IMR-90 (cell line): ENCODE results near the gene MARCHF6. TPM values are rescaled to one million over a fixed set of nuclear protein-coding genes. Genes with fewer than 3 reads are reported as not detected.

Experiments used
- ATAC-seq: fragments of 200-7000 bp; cut with Tn5 transposase; 2 replicates; pipeline ENCODE4 v1.9.1; 2020; ENCODE audit warnings: low read depth, mild to moderate bottlenecking, moderate library complexity
- BruUV-seq: library from RNA; stranded (reverse); fragments of 400-500 nt; replicated peaks from 2 replicates; lab custom pipeline; 2021; lab: Mats Ljungman, UMichigan
- CTCF ChIA-PET: fragments of 300-600 bp; formaldehyde crosslinking; extraction: SDS; loops from one replicate; lab custom pipeline; 2021; ENCODE audit warnings: antibody characterized with exemption; lab: Yijun Ruan, JAX
- POLR2A ChIA-PET: fragments of 300-600 bp; sonication (Branson Sonifier 250); formaldehyde crosslinking; loops from one replicate; lab custom pipeline; 2022; ENCODE audit warnings: antibody characterized with exemption; ENCODE audit not compliant: unreplicated experiment; lab: Charles Lee
- DNase-seq: peaks from one replicate; pipeline ENCODE4 v3.0.0; 2013
- H2AFZ ChIP-seq: replicated peaks from 2 replicates; pipeline ENCODE3; 2013; ENCODE audit warnings: low read length, mild to moderate bottlenecking; ENCODE audit not compliant: poor library complexity
- H2AK5ac ChIP-seq: 2 replicates; pipeline ENCODE4 v1.6.1; 2013; ENCODE audit warnings: low read depth, low read length, inconsistent platforms
- H2AK9ac ChIP-seq: replicated peaks from 2 replicates; pipeline ENCODE3; 2013; ENCODE audit warnings: mild to moderate bottlenecking, low read depth, low read length, moderate library complexity; ENCODE audit not compliant: poor library complexity
- H2BK120ac ChIP-seq: 2 replicates; pipeline ENCODE4 v1.6.1; 2013; ENCODE audit warnings: low read depth, low read length, inconsistent platforms
- H2BK15ac ChIP-seq: 3 replicates; pipeline ENCODE4 v1.6.1; 2013; ENCODE audit warnings: low read depth, low read length, inconsistent platforms
- H2BK20ac ChIP-seq: 2 replicates; pipeline ENCODE4 v1.6.1; 2013; ENCODE audit warnings: low read depth, mild to moderate bottlenecking, inconsistent platforms, low read length, moderate library complexity
- H2BK5ac ChIP-seq: 2 replicates; pipeline ENCODE4 v1.6.1; 2013; ENCODE audit warnings: mild to moderate bottlenecking, low read depth, low read length, inconsistent platforms; ENCODE audit not compliant: poor library complexity, severe bottlenecking
- H3K14ac ChIP-seq: replicated peaks from 2 replicates; pipeline ENCODE4 v1.6.1; 2013; ENCODE audit warnings: low read depth, low read length, inconsistent platforms
- H3K18ac ChIP-seq: 2 replicates; pipeline ENCODE4 v1.6.1; 2013; ENCODE audit warnings: low read depth, low read length, control low read depth
- H3K23ac ChIP-seq: 2 replicates; pipeline ENCODE4 v1.6.1; 2013; ENCODE audit warnings: low read depth, low read length, inconsistent platforms
- H3K27ac ChIP-seq: 2 replicates; pipeline ENCODE4 v1.5.1; 2013; ENCODE audit warnings: mild to moderate bottlenecking, control low read depth, low read length; ENCODE audit not compliant: insufficient read depth
- H3K27me3 ChIP-seq: 2 replicates; pipeline ENCODE4 v1.6.1; 2013; ENCODE audit warnings: low read length; ENCODE audit not compliant: control insufficient read depth, insufficient read depth
- H3K36me3 ChIP-seq: 2 replicates; pipeline ENCODE4 v1.6.1; 2013; ENCODE audit warnings: low read length, mixed read lengths; ENCODE audit not compliant: control insufficient read depth, insufficient read depth
- H3K4ac ChIP-seq: 2 replicates; pipeline ENCODE4 v1.6.1; 2013; ENCODE audit warnings: low read depth, low read length, inconsistent platforms
- H3K4me1 ChIP-seq: 2 replicates; pipeline ENCODE4 v1.6.1; 2013; ENCODE audit warnings: low read length, mixed read lengths; ENCODE audit not compliant: control insufficient read depth, insufficient read depth
- H3K4me2 ChIP-seq: 2 replicates; pipeline ENCODE4 v1.6.1; 2013; ENCODE audit warnings: low read depth, mild to moderate bottlenecking, control low read depth, low read length, moderate library complexity
- H3K4me3 ChIP-seq: 2 replicates; pipeline ENCODE4 v1.5.1; 2013; ENCODE audit warnings: low read depth, mild to moderate bottlenecking, control low read depth, low read length, moderate library complexity; ENCODE audit not compliant: insufficient read depth
- H3K56ac ChIP-seq: 2 replicates; pipeline ENCODE4 v1.6.1; 2013; ENCODE audit warnings: low read length, inconsistent platforms; ENCODE audit not compliant: insufficient read depth; ENCODE audit errors: extremely low read depth
- H3K79me1 ChIP-seq, 2 experiments: 2 replicates each; pipeline ENCODE4 v1.6.1; 2013; ENCODE audit warnings: low read length in 2 of 2, inconsistent platforms in 1 of 2, low read depth in 1 of 2
- H3K9ac ChIP-seq: 2 replicates; pipeline ENCODE4 v1.6.1; 2013; ENCODE audit warnings: low read depth, low read length, control low read depth
- H3K9me1 ChIP-seq: 2 replicates; pipeline ENCODE4 v1.6.1; 2013; ENCODE audit warnings: low read length, inconsistent platforms; ENCODE audit not compliant: insufficient read depth
- H3K9me3 ChIP-seq: 2 replicates; pipeline ENCODE4 v1.6.1; 2013; ENCODE audit warnings: low read length; ENCODE audit not compliant: control insufficient read depth, insufficient read depth
- H4K20me1 ChIP-seq: 2 replicates; pipeline ENCODE4 v1.6.1; 2013; ENCODE audit warnings: low read length, inconsistent platforms; ENCODE audit not compliant: insufficient read depth
- H4K5ac ChIP-seq: 2 replicates; pipeline ENCODE4 v1.6.1; 2013; ENCODE audit warnings: mild to moderate bottlenecking, low read depth, low read length, control low read depth
- H4K8ac ChIP-seq, 2 experiments: 2 replicates each; pipeline ENCODE4 v1.6.1; 2013; ENCODE audit warnings: low read depth in 2 of 2, low read length in 2 of 2, control low read depth in 1 of 2, inconsistent platforms in 1 of 2
- H4K91ac ChIP-seq: 2 replicates; pipeline ENCODE4 v1.6.1; 2013; ENCODE audit warnings: low read depth, low read length, inconsistent platforms; ENCODE audit not compliant: insufficient read depth
- CEBPB ChIP-seq: IDR thresholded peaks from 2 replicates; pipeline ENCODE4 v1.6.1; 2012; ENCODE audit warnings: low read depth, low read length, improper control_type of control experiment
- NFE2L2 ChIP-seq: fragments of 150-350 bp; IDR thresholded peaks from 2 replicates; pipeline ENCODE4 v1.6.1; 2016; ENCODE audit warnings: low read depth, mild to moderate bottlenecking, low read length
- RAD21 ChIP-seq: IDR thresholded peaks from 2 replicates; pipeline ENCODE4 v1.6.1; 2012; ENCODE audit warnings: low read length, improper control_type of control experiment
- WGBS, 2 experiments: methylation state at CpG; one replicate each; pipeline versions ENCODE4 v1.1.5 to v1.1.7; 2013; ENCODE audit warnings: missing lambda C conversion rate in 2 of 2; ENCODE audit not compliant: insufficient read length in 1 of 2; ENCODE audit errors: extremely low coverage in 2 of 2; 5-methylcytosine and 5-hydroxymethylcytosine counted together
- dilution Hi-C: fragments of 300-500 bp; cut with HindIII; formaldehyde crosslinking; loops from one replicate; pipeline ENCODE4 v1.14.3; 2018; ENCODE audit warnings: low sequenced_read_pairs; ENCODE audit not compliant: unreplicated experiment
- in situ Hi-C: fragments of 300-500 bp; cut with MboI; formaldehyde crosslinking; loops from 3 replicates; pipeline ENCODE4 v1.14.3; 2019; ENCODE audit warnings: low sequenced_read_pairs, inconsistent platforms, mixed read lengths
- intact Hi-C: fragments of 100-400 bp; cut with micrococcal nuclease; formaldehyde crosslinking; loops from 2 replicates; pipeline ENCODE4 v1.10.0; 2022
- polyA plus RNA-seq, 3 experiments: library from polyadenylated mRNA; depleted of rRNA; stranded (reverse); fragments of >200 nt; gene quantifications; 2 replicates each; pipeline ENCODE4 v1.2.3, GENCODE V29; 2012; ENCODE audit warnings: low replicate concordance in 1 of 3
- total RNA-seq: library from RNA; depleted of rRNA; stranded (reverse); fragments of >200 nt; gene quantifications from 2 replicates; pipeline ENCODE4 v1.2.3, GENCODE V29; 2012
- TF ChIP-seq, protein P1 (sequence below): conservative IDR thresholded peaks from 2 replicates; pipeline ENCODE4 v1.5.1; 2012; ENCODE audit warnings: mild to moderate bottlenecking, low read depth, low read length, improper control_type of control experiment

MARCHF6 gene
- total and polyA plus RNA-seq, 2 of the 4 experiments (the other 2 are of a cell fraction), result 55.2 to 62.6 TPM

DNA sequence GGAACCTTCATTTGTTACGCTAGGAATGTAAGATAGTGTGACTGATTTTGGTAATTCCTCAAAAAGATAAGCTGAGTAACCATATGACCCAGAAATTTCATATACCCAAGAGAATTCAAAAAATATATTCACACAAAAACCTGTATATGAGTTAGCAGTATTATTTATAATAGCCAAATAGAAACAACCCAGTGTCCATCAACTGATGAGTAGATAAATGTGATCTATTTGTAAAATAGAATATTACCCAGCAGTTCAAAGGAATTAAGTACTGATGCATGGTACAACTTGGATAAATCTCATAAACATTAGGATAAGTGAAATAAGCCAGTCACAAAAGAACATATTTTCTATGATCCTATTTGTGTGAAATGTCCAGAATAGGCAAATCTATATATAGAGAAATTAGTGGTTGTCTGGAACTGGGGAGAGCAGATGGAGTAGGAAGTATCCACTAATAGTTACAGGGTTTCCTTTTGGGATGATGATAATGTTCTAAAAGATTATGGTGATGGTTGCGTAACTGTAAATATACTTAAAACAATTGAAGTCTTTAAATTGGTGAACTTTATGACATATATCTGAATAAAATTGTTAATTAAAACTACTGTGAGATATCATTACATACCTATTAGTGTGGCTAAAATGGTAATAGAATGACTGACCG is 10.2 kb downstream of the MARCHF6 start:
- Histone ChIP-seq H3K18ac (no peak overlapping the region), H3K4ac (no peak overlapping the region), H3K4me2 (no peak overlapping the region), H3K27me3 (no peaks in the 10 kb centered on the region), H3K27ac (no peak overlapping the region), H4K20me1 (peaks cover 92% of the 10 kb centered on the region), H4K8ac (no peak overlapping the region), H2AK9ac (no peak overlapping the region), H2BK5ac (no peak overlapping the region), H3K56ac (no peak overlapping the region), H2BK20ac (no peak overlapping the region), H3K4me1 (peaks cover 8% of the 10 kb centered on the region), H2BK15ac (no peak overlapping the region), H3K36me3 (peaks cover 3% of the 10 kb centered on the region), H2AK5ac (no peak overlapping the region), H2AFZ (no peak overlapping the region), H4K91ac (no peak overlapping the region), H3K79me1 (peaks cover 0 to 59% of the 10 kb centered on the region in 2 experiments; a peak in 2 of 4 replicates), H3K9me3 (no peaks in the 10 kb centered on the region), H3K14ac (no peak overlapping the region), H3K4me3 (no peak overlapping the region), H2BK120ac (no peak overlapping the region), H3K9ac (no peak overlapping the region), H3K23ac (no peak overlapping the region), H3K9me1 (peaks cover 7% of the 10 kb centered on the region), H4K5ac (no peak overlapping the region)
- DNase-seq (no peak), ATAC-seq (no peak)
- intact Hi-C loops (no loop called here), in situ Hi-C loops (no loop called here), dilution Hi-C loops (no loop called here)
- TF ChIP-seq RAD21 (no peak), NFE2L2 (no peak), CEBPB (peak; percentile 65)
- TF ChIP-seq, protein P1, sequence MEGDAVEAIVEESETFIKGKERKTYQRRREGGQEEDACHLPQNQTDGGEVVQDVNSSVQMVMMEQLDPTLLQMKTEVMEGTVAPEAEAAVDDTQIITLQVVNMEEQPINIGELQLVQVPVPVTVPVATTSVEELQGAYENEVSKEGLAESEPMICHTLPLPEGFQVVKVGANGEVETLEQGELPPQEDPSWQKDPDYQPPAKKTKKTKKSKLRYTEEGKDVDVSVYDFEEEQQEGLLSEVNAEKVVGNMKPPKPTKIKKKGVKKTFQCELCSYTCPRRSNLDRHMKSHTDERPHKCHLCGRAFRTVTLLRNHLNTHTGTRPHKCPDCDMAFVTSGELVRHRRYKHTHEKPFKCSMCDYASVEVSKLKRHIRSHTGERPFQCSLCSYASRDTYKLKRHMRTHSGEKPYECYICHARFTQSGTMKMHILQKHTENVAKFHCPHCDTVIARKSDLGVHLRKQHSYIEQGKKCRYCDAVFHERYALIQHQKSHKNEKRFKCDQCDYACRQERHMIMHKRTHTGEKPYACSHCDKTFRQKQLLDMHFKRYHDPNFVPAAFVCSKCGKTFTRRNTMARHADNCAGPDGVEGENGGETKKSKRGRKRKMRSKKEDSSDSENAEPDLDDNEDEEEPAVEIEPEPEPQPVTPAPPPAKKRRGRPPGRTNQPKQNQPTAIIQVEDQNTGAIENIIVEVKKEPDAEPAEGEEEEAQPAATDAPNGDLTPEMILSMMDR, result no peak
- CTCF ChIA-PET, result no interaction called here
- POLR2A ChIA-PET, result no interaction called here
- 100% methylated on average over 1 of the region's 3 CpGs; no CpG with 5 or more reads in 1 of the 2 experiments for WGBS, 2 experiments
- no TSS peak for BruUV-seq
